ENCODE data around the gene KRTAP2-4. TPM values are rescaled to one million over a fixed set of nuclear protein-coding genes. Genes with fewer than 3 reads are reported as not detected.
"Not testable (repeated sequence)": the region's sequence is repeated elsewhere in the genome, so short reads cannot be mapped to it uniquely, and the experiment has no call there.

KRTAP2-4 gene
- total and polyA plus RNA-seq, 4 experiments from 2014 or later, result not detected

DNA sequence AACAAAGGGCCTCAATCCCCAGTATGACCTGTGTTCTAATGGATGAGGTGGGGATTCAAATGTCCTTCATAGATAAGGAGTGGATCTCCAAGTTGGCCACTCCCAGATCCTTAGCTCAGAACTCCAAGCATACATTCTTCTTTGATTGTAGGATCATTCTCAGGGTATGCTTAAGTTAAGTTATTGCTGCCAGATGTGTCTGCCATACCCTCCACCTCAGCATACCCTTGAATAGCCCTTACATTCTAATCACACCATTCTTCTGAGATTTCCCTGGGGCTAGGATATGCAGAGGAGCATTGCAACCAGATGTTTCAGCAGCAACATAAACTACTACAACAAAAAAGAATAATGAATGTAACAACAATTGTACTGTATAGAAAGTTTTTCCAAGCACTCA, 1.6 kb upstream of the KRTAP2-4 start:
- POLR2A ChIA-PET (ENCODE audit: partially characterized antibody), result no interaction called here

DNA sequence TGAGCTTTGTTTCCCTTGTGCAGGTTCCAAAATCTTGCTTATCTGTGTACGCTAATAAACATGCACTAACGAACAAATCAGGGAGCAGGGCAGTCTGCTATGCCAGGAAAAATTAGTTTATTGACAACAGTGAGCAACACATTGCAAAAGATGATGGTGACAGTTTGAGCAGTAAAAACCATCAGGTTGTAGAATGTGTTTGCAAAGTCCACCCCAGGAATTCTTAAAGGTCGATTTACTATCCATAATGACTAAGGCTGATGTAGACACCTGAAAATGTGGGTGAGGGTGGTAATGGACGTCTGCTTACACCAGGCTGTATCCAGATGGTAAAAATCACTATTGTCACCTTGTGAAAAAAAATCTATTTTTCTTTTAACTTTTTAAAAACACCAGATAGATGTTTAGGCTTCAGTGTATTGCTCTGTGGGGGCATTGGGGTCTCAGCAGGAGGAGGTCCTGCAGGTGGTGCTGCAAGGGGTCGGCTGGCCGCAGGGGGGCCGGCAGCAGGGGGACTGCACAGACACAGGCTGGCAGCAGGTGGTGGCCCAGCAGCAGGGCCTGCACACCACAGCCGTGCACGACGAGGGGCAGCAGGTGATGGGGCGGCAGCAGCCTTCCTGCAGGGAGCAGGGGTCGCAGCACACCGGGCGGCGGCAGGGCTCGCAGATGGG, 526 bp downstream of the KRTAP2-4 start:
- not testable (repeated sequence) for H3K27ac ChIP-seq (ENCODE audit: low read depth, low read length)

More for the DNA sequence above, 1.6 kb upstream of the KRTAP2-4 start:
- no peak for DNase-seq
- H3K4me1 ChIP-seq (ENCODE audit: insufficient read depth, low read length), result no peaks in the 10 kb centered on the region
- no peak overlapping the region for H3K4me3 ChIP-seq (ENCODE audit: low read length in 2 of 2)
- intact Hi-C loops (cut with micrococcal nuclease), result no loop called here
- CTCF ChIA-PET (ENCODE audit: partially characterized antibody), result no interaction called here
- H3K27me3 ChIP-seq (ENCODE audit: insufficient read depth, low read length), result no peaks in the 10 kb centered on the region
- H3K36me3 ChIP-seq (ENCODE audit: insufficient read depth, low read length), result no peaks in the 10 kb centered on the region
- H3K36me3 Mint-ChIP-seq, result no peaks in the 10 kb centered on the region
- peaks cover 0 to 2% (median 0%) of the 10 kb centered on the region in 8 donors for H3K9me3 Mint-ChIP-seq
- H3K9me3 ChIP-seq (ENCODE audit: control insufficient read depth in 1 of 2, low read length in 2 of 2), result no peaks in the 10 kb centered on the region
- H3K4me1 Mint-ChIP-seq, result no peaks in the 10 kb centered on the region
- no peak overlapping the region for H3K27ac Mint-ChIP-seq
- peaks cover 2 to 8% of the 10 kb centered on the region in 2 donors for H3K27me3 Mint-ChIP-seq
- H3K4me3 Mint-ChIP-seq, result no peak overlapping the region
- H3K27ac ChIP-seq (ENCODE audit: low read depth, low read length), result no peak overlapping the region

DNA sequence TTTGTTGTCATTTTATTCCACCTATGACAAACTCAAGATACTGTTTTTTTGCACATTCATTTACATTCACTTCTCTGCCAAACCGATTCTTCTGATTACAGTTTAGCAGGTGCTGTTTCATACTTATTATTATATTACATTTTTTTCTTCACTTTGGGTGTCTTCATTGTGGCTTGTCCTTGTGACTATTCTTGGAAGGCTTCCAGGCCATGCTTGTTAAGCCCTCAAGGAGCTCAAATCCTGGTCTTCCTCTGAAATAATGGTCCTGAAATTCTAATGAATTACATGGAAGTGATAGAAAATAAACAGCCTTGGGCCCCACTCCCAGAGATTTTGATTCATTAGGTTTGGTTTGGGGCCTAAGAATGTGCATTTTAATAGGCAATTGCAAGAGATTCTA, 1.4 kb downstream of the KRTAP2-4 start:
- DNase-seq, result no peak
- Mint-ChIP-seq H3K9me3 (no peaks in the 10 kb centered on the region), H3K4me3 (no peak overlapping the region), H3K36me3 (no peaks in the 10 kb centered on the region), H3K27me3 (peaks cover 17 to 18% of the 10 kb centered on the region in 2 donors), H3K4me1 (peaks cover 0 to 2% (median 0%) of the 10 kb centered on the region in 4 donors), H3K27ac (no peak overlapping the region)
- no peaks in the 10 kb centered on the region for H3K27me3 ChIP-seq (ENCODE audit: insufficient read depth, low read length)
- intact Hi-C loops (cut with micrococcal nuclease), result no loop called here
- no peaks in the 10 kb centered on the region for H3K36me3 ChIP-seq (ENCODE audit: insufficient read depth, low read length)
- no peaks in the 10 kb centered on the region for H3K9me3 ChIP-seq (ENCODE audit: control insufficient read depth in 1 of 2, low read length in 2 of 2)
- ChIA-PET POLR2A (ENCODE audit: partially characterized antibody) (no interaction called here), CTCF (ENCODE audit: partially characterized antibody) (no interaction called here)
- H3K27ac ChIP-seq (ENCODE audit: low read depth, low read length), result no peak overlapping the region
- no peaks in the 10 kb centered on the region for H3K4me1 ChIP-seq (ENCODE audit: insufficient read depth, low read length)
- no peak overlapping the region for H3K4me3 ChIP-seq (ENCODE audit: low read length in 2 of 2)

More for the DNA sequence above, 526 bp downstream of the KRTAP2-4 start:
- H3K4me1 ChIP-seq (ENCODE audit: insufficient read depth, low read length); CTCF ChIA-PET (ENCODE audit: partially characterized antibody); H3K4me3 Mint-ChIP-seq; intact Hi-C loops (cut with micrococcal nuclease); H3K4me3 ChIP-seq (ENCODE audit: low read length in 2 of 2); H3K9me3 Mint-ChIP-seq; H3K36me3 Mint-ChIP-seq; POLR2A ChIA-PET (ENCODE audit: partially characterized antibody); H3K36me3 ChIP-seq (ENCODE audit: insufficient read depth, low read length); DNase-seq; H3K4me1 Mint-ChIP-seq; H3K9me3 ChIP-seq (ENCODE audit: control insufficient read depth in 1 of 2, low read length in 2 of 2); H3K27me3 ChIP-seq (ENCODE audit: insufficient read depth, low read length); H3K27ac Mint-ChIP-seq: not testable (repeated sequence)
- H3K27me3 Mint-ChIP-seq, result peaks cover 12 to 15% of the 10 kb centered on the region in 2 donors

DNA sequence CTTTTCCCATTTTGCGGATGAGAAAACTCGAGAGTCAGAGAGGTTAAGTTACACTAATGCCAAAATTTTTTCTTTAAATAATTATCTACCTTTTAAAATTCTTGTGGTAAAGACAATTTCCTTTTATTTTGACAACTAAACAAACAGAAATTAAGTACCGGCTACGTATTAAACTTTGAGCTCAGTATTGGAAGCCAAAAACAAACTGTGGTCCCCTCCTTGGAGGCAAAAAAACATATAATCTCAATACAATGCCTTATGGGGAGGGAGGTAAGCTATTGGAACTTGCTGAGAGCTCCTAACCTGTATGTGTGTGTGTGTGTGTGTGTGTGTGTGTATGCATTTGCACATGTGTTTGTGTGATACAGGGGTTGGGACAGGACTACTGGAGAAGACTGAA, 2.2 kb downstream of the KRTAP2-4 start:
- Mint-ChIP-seq H3K4me1 (peaks cover 0 to 3% (median 0%) of the 10 kb centered on the region in 4 donors), H3K27ac (no peak overlapping the region)
- CTCF ChIA-PET (ENCODE audit: partially characterized antibody), result no interaction called here

DNA sequence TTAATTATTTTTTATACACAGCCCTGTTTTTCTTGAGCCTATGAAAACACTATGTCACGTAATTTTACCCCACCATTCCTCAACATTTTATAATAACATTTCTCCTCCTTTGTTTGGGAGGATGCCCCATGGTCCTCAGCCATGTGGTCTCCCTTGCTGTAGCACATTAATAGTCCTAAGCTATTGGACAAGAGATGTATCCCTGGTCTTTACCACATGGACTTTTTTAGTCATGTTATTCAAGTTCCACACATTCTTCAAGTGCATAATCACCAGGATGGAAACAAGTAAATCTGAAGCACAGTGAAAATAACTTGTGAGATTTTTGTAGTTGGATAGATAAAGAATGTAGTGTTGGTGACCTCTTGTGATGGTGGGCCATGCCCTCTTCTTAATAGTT, 3.7 kb downstream of the KRTAP2-4 start:
- Histone ChIP-seq H3K4me3 (ENCODE audit: low read length in 2 of 2) (no peak overlapping the region), H3K27ac (ENCODE audit: low read depth, low read length) (no peak overlapping the region), H3K4me1 (ENCODE audit: insufficient read depth, low read length) (no peaks in the 10 kb centered on the region), H3K9me3 (ENCODE audit: control insufficient read depth in 1 of 2, low read length in 2 of 2) (no peaks in the 10 kb centered on the region), H3K27me3 (ENCODE audit: insufficient read depth, low read length) (no peaks in the 10 kb centered on the region), H3K36me3 (ENCODE audit: insufficient read depth, low read length) (no peaks in the 10 kb centered on the region)
- no peak overlapping the region for H3K27ac Mint-ChIP-seq
- DNase-seq, result no peak
- H3K4me1 Mint-ChIP-seq, result peaks cover 0 to 3% (median 0%) of the 10 kb centered on the region in 4 donors
- H3K27me3 Mint-ChIP-seq, result peaks cover 24 to 29% of the 10 kb centered on the region in 2 donors
- H3K36me3 Mint-ChIP-seq, result peaks cover 0 to 3% of the 10 kb centered on the region in 2 donors
- no peak overlapping the region for H3K4me3 Mint-ChIP-seq
- CTCF ChIA-PET (ENCODE audit: partially characterized antibody), result no interaction called here
- intact Hi-C loops (cut with micrococcal nuclease), result no loop called here
- POLR2A ChIA-PET (ENCODE audit: partially characterized antibody), result no interaction called here
- peaks cover 0 to 7% (median 0%) of the 10 kb centered on the region in 8 donors for H3K9me3 Mint-ChIP-seq

More for the DNA sequence above, 2.2 kb downstream of the KRTAP2-4 start:
- Histone ChIP-seq H3K27me3 (ENCODE audit: insufficient read depth, low read length) (no peaks in the 10 kb centered on the region), H3K36me3 (ENCODE audit: insufficient read depth, low read length) (no peaks in the 10 kb centered on the region), H3K4me3 (ENCODE audit: low read length in 2 of 2) (no peak overlapping the region), H3K27ac (ENCODE audit: low read depth, low read length) (no peak overlapping the region), H3K4me1 (ENCODE audit: insufficient read depth, low read length) (no peaks in the 10 kb centered on the region), H3K9me3 (ENCODE audit: control insufficient read depth in 1 of 2, low read length in 2 of 2) (no peaks in the 10 kb centered on the region)
- no peak for DNase-seq
- Mint-ChIP-seq H3K9me3 (no peaks in the 10 kb centered on the region), H3K4me3 (no peak overlapping the region), H3K27me3 (peaks cover 19 to 20% of the 10 kb centered on the region in 2 donors), H3K36me3 (no peaks in the 10 kb centered on the region)
- POLR2A ChIA-PET (ENCODE audit: partially characterized antibody), result no interaction called here
- intact Hi-C loops (cut with micrococcal nuclease), result no loop called here

DNA sequence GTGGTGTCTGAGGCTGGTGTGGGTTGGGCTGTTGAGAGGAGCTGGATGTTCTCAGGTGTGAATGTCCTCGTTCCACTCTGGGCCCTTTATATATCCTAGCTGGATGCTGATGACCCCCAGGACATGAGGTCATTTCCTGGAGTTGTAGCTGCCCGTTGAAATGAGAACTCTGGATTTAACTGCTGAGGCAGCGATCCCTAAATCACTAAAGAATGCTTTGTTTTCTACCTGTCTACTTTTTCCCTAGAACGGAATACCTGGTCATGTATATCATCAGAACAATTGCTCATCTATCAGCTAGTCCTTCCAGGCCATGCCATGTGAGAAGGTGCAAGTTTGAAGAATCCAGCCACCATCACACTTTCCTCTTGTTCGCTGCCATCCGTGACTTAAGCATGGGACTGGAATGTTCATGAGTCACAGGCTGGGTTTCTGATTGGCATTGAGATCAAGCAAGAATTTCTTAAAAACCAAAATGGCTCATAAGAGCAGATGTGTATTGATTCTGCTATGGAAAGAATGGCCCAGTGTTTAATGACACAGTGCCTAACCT, 5.6 kb downstream of the KRTAP2-4 start, which contains the start of gene KRTAP2-3:
Gene KRTAP2-3 (minus strand): TSS at position 63 of the 553 bp plus-strand sequence. CDS start 64 bp downstream, outside the sequence.
- H3K27me3 Mint-ChIP-seq, result peaks cover 24 to 40% of the 10 kb centered on the region in 2 donors
- H3K27ac Mint-ChIP-seq, result no peak within 1 kb of the TSS
- H3K36me3 ChIP-seq (ENCODE audit: insufficient read depth, low read length), result no peaks in the 10 kb centered on the region
- no peak for DNase-seq
- H3K9me3 ChIP-seq (ENCODE audit: control insufficient read depth in 1 of 2, low read length in 2 of 2), result no peaks in the 10 kb centered on the region
- H3K27ac ChIP-seq (ENCODE audit: low read depth, low read length), result no peak within 1 kb of the TSS
- intact Hi-C loops (cut with micrococcal nuclease), result no loop called here
- ChIA-PET POLR2A (ENCODE audit: partially characterized antibody) (no interaction called here), CTCF (ENCODE audit: partially characterized antibody) (no interaction called here)
- H3K27me3 ChIP-seq (ENCODE audit: insufficient read depth, low read length), result no peaks in the 10 kb centered on the region
- peaks cover 0 to 3% (median 0%) of the 10 kb centered on the region in 4 donors for H3K4me1 Mint-ChIP-seq
- no peak within 1 kb of the TSS for H3K4me3 ChIP-seq (ENCODE audit: low read length in 2 of 2)
- H3K36me3 Mint-ChIP-seq, result peaks cover 0 to 3% of the 10 kb centered on the region in 2 donors
- peaks cover 0 to 7% (median 0%) of the 10 kb centered on the region in 8 donors for H3K9me3 Mint-ChIP-seq
- no peaks in the 10 kb centered on the region for H3K4me1 ChIP-seq (ENCODE audit: insufficient read depth, low read length)
- no peak within 1 kb of the TSS for H3K4me3 Mint-ChIP-seq

DNA sequence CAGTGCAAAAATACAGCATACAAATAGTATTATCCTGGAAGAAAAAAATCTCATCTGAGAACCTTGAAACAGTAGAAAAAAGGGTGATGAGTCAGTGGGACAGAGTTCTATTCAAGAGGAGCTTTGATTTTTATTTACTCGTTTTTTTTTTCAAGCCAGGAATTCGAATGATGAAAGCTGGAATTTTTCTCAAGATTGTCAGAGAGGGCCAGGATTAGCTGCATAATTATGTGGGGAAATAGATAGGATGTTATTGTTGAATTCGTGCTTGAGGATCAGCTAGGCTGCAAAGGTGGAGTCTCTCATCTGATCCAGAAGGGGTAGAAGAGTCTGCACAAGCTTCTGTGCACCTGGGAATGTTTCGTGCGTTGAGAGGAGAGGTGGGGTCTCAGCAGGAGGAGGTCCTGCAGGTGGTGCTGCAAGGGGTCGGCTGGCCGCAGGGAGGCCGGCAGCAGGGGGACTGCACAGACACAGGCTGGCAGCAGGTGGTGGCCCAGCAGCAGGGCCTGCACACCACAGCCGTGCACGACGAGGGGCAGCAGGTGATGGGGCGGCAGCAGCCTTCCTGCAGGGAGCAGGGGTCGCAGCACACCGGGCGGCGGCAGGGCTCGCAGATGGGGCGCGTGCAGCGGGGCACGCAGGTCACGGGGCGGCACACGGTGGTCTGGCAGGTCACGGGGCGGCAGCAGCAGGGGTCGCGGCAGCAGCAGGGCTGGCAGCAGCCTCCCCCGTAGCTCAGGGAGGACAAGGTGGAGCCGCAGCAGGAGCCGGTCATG, 6.2 kb downstream of the KRTAP2-4 start:
- DNase-seq; intact Hi-C loops (cut with micrococcal nuclease): not testable (repeated sequence)
- POLR2A ChIA-PET (ENCODE audit: partially characterized antibody), result interaction anchor here (1.2 kb wide), 1 partner anchor 35 kb away, joined by 3 read pairs; no protein-coding TSS in a partner anchor

More for the DNA sequence above, 6.2 kb downstream of the KRTAP2-4 start:
- not testable (repeated sequence) for H3K4me1 ChIP-seq (ENCODE audit: insufficient read depth, low read length); H3K27ac Mint-ChIP-seq; H3K9me3 Mint-ChIP-seq; H3K4me1 Mint-ChIP-seq; H3K4me3 Mint-ChIP-seq; H3K36me3 ChIP-seq (ENCODE audit: insufficient read depth, low read length); H3K36me3 Mint-ChIP-seq; H3K4me3 ChIP-seq (ENCODE audit: low read length in 2 of 2); H3K9me3 ChIP-seq (ENCODE audit: control insufficient read depth in 1 of 2, low read length in 2 of 2); H3K27ac ChIP-seq (ENCODE audit: low read depth, low read length); H3K27me3 ChIP-seq (ENCODE audit: insufficient read depth, low read length)
- H3K27me3 Mint-ChIP-seq, result peaks cover 24 to 40% of the 10 kb centered on the region in 2 donors
- CTCF ChIA-PET (ENCODE audit: partially characterized antibody), result interaction anchor here (0.8 kb wide), 1 partner anchor 742 kb away, joined by 3 read pairs; no protein-coding TSS in a partner anchor
